DOHH2 (cell line): ENCODE data around the gene ABCC2.

Source experiments
- H3F3A ChIP-seq: fragments of 200-600 bp; sonication (generic), shearing (Covaris generic); 2 replicates; pipeline ENCODE4 v1.6.0; 2016; ENCODE audit warnings: antibody characterized with exemption, mild to moderate bottlenecking; ENCODE audit not compliant: control insufficient read depth, insufficient read depth
- H3K27ac ChIP-seq: fragments of 200-600 bp; sonication (generic); 2 replicates; pipeline ENCODE4 v1.5.1; 2014; ENCODE audit warnings: low read depth, mild to moderate bottlenecking, low read length, moderate library complexity
- H3K27me3 ChIP-seq: fragments of 200-600 bp; sonication (generic); 2 replicates; pipeline ENCODE4 v1.6.1; 2014; ENCODE audit warnings: mild to moderate bottlenecking, low read length, mixed read lengths; ENCODE audit not compliant: control insufficient read depth
- H3K36me3 ChIP-seq: fragments of 200-600 bp; sonication (generic); 2 replicates; pipeline ENCODE4 v1.6.1; 2014; ENCODE audit warnings: mild to moderate bottlenecking, low read length, moderate library complexity, mixed read lengths; ENCODE audit not compliant: control insufficient read depth
- H3K4me1 ChIP-seq: fragments of 200-600 bp; sonication (generic); 2 replicates; pipeline ENCODE4 v1.6.1; 2014; ENCODE audit warnings: mild to moderate bottlenecking, low read length, mixed read lengths; ENCODE audit not compliant: control insufficient read depth
- H3K4me2 ChIP-seq: fragments of 200-600 bp; sonication (generic); 2 replicates; pipeline ENCODE4 v1.6.0; 2014; ENCODE audit warnings: mild to moderate bottlenecking, low read length, moderate library complexity
- H3K4me3 ChIP-seq: fragments of 200-600 bp; sonication (generic); 2 replicates; pipeline ENCODE4 v1.5.1; 2014; ENCODE audit warnings: mild to moderate bottlenecking, low read length, mixed read lengths
- H3K79me2 ChIP-seq: fragments of 200-600 bp; sonication (generic); 2 replicates; pipeline ENCODE4 v1.6.1; 2014; ENCODE audit warnings: mild to moderate bottlenecking, low read length, mixed read lengths; ENCODE audit not compliant: control insufficient read depth
- H3K9me2 ChIP-seq: fragments of 200-600 bp; sonication (generic); replicated peaks from 2 replicates; pipeline ENCODE4 v1.6.1; 2014; ENCODE audit warnings: mild to moderate bottlenecking, low read length, mixed read lengths; ENCODE audit not compliant: control insufficient read depth
- H3K9me3 ChIP-seq: fragments of 200-600 bp; sonication (generic); 2 replicates; pipeline ENCODE4 v1.6.1; 2014; ENCODE audit warnings: antibody characterized with exemption, low read length, mixed read lengths; ENCODE audit not compliant: control insufficient read depth, insufficient read depth
- H4K20me1 ChIP-seq: fragments of 200-600 bp; sonication (generic); 2 replicates; pipeline ENCODE4 v1.6.0; 2014; ENCODE audit warnings: low read depth, mild to moderate bottlenecking, antibody characterized with exemption, low read length, moderate library complexity; ENCODE audit not compliant: control insufficient read depth, insufficient read depth
- CTCF ChIP-seq: fragments of 200-600 bp; sonication (generic); IDR thresholded peaks from one replicate; pipeline ENCODE4 v1.5.1; 2014; ENCODE audit warnings: antibody characterized with exemption, mild to moderate bottlenecking, low read depth, low read length; ENCODE audit not compliant: poor library complexity, severe bottlenecking
- EZH2phosphoT487 ChIP-seq: fragments of 200-600 bp; sonication (generic); IDR thresholded peaks from 2 replicates; pipeline ENCODE4 v1.6.1; 2017; ENCODE audit warnings: borderline replicate concordance, mild to moderate bottlenecking, antibody characterized with exemption, low read length, moderate library complexity, mixed read lengths

ABCC2 gene

GRCh38 chr10:99740933-99741559 lies 41.4 kb upstream of the ABCC2 start:
- no peaks in the 10 kb centered on the region for H3K27me3 ChIP-seq
- no peak overlapping the region for H3K4me3 ChIP-seq
- H3K4me2 ChIP-seq = no peak overlapping the region
- H3K9me3 ChIP-seq = peaks cover 10% of the 10 kb centered on the region; the same call in 1 of the 2 replicates
- no peak overlapping the region for H3K27ac ChIP-seq
- H3K79me2 ChIP-seq = peaks cover 13% of the 10 kb centered on the region
- H4K20me1 ChIP-seq = no peaks in the 10 kb centered on the region
- peaks cover 96% of the 10 kb centered on the region for H3K36me3 ChIP-seq
- H3F3A ChIP-seq = no peaks in the 10 kb centered on the region
- peaks cover 4% of the 10 kb centered on the region; the same call in 1 of the 2 replicates for H3K4me1 ChIP-seq
- no peaks in the 10 kb centered on the region for H3K9me2 ChIP-seq
- TF ChIP-seq EZH2phosphoT487 = no peak
- TF ChIP-seq CTCF = no peak

GRCh38 chr10:99742254-99742653 lies 40.2 kb upstream of the ABCC2 start:
- H3K4me1 ChIP-seq = peaks cover 4% of the 10 kb centered on the region; the same call in 1 of the 2 replicates
- H3K9me2 ChIP-seq = no peaks in the 10 kb centered on the region
- peaks cover 92% of the 10 kb centered on the region for H3K36me3 ChIP-seq
- peaks cover 10% of the 10 kb centered on the region for H3K79me2 ChIP-seq
- no peaks in the 10 kb centered on the region for H3K27me3 ChIP-seq
- no peaks in the 10 kb centered on the region for H4K20me1 ChIP-seq
- no peaks in the 10 kb centered on the region for H3F3A ChIP-seq
- H3K4me2 ChIP-seq = no peak overlapping the region
- H3K9me3 ChIP-seq = peaks cover 10% of the 10 kb centered on the region; the same call in 1 of the 2 replicates
- H3K27ac ChIP-seq = no peak overlapping the region
- TF ChIP-seq EZH2phosphoT487 (no peak), CTCF (no peak)
- H3K4me3 ChIP-seq = no peak overlapping the region

GRCh38 chr10:99742701-99743100 lies 39.7 kb upstream of the ABCC2 start:
- peaks cover 10% of the 10 kb centered on the region; the same call in 1 of the 2 replicates for H3K9me3 ChIP-seq
- H3K27ac ChIP-seq = no peak overlapping the region
- TF ChIP-seq EZH2phosphoT487 (no peak), CTCF (no peak)
- H3K4me2 ChIP-seq = no peak overlapping the region
- H3K4me3 ChIP-seq = no peak overlapping the region
- peaks cover 89% of the 10 kb centered on the region for H3K36me3 ChIP-seq
- H3F3A ChIP-seq = no peaks in the 10 kb centered on the region
- H3K79me2 ChIP-seq = peaks cover 6% of the 10 kb centered on the region
- H3K4me1 ChIP-seq = peaks cover 4% of the 10 kb centered on the region; the same call in 1 of the 2 replicates
- no peaks in the 10 kb centered on the region for H4K20me1 ChIP-seq
- H3K9me2 ChIP-seq = no peaks in the 10 kb centered on the region
- H3K27me3 ChIP-seq = no peaks in the 10 kb centered on the region
